Measurements from ENCODE around the gene CFAP54.

Gene CFAP54

DNA sequence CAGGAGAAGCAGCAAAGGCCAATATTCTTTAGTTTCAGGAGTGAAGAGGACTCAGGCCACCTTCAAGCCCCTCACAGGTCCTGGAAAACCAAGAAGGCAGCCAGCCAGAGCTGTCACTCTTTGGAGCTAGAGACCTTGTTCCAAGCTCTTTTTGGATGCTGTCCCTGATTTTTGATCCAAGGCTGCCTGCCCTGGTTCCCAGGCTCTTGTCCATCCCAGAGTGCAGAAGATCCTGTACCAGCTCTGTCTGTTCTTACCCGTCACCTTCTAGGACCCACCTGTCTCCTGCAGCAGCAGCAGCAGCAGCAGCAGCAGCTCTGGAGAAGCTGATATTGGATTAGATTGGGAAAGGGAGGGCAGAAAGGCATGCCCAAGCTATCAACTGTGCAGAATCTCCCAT lies 260.6 kb downstream of the CFAP54 start:
- DNase-seq: no peak

DNA sequence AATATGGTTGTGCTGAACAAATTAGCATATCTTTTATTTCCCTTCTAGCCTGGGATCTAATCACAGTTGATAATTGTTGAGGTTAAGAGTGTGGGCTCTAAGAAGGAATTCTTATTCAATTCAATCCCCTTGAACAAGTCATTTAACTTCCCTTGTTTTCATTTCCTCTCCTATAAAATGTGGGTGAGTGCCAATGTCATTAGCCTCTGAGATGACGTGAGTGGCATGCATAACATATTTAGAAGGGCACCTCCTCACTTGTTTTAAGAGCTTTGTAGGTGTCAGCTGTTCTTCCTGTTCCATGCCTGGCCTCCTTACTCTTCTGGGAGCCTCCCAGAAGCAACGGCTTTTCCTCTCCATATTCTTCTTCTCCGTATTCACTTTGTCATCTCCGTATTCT lies 262.2 kb downstream of the CFAP54 start:
- no peak for DNase-seq

- DNase-seq: no peak
Measured at GRCh38 chr12:96752211-96752610, 262.8 kb downstream of the CFAP54 start.

DNA sequence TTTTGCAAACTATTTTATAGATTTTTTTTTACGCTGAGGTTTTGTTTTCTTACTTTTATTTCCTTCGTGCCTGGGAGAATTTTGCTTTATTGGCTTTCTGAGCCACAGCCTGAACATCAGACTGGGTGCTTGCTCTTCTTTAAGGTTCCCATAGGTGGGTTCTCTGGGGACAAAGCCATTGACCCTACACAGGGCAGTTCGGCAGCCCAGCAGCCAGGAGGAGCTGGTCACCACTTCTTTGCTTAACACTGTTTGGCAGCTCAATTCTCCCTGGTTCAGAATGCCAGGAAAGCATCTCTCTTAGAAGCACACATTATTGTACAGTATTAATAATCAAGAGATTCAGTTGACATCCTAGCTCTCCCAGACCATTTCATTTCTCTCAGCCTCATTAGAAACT lies 276.9 kb downstream of the CFAP54 start:
- DNase-seq: no peak

DNA sequence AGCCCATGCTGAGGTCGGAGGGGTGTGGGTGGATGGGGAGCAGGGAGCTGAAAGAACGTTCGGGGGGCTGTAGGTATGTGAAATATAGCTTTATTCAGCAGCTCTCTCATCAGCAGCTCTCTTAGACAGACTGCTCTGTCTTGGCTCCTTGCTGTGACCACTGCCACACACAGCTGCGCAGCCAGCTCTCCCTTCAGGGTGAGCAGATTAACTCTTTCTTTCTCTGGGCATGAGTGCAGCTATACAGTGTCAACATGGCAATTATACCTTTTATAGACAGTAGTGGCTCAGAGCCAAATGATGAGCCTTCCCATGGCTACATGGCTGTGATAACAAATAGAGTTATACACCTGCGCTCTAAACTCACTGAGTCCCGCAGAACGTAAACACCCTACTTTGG lies 280.0 kb downstream of the CFAP54 start:
- DNase-seq: no peak

- DNase-seq: peak in 12 of 56 donors; percentile 1 to 28 (median 6)
Measured at GRCh38 chr12:96770219-96771102, 281.1 kb downstream of the CFAP54 start.

GRCh38 chr12:96773031-96773430 lies 283.7 kb downstream of the CFAP54 start:
- no peak for DNase-seq

- no peak for DNase-seq
Measured at GRCh38 chr12:96774496-96775256, 285.3 kb downstream of the CFAP54 start.

GRCh38 chr12:96776908-96777307 lies 287.5 kb downstream of the CFAP54 start:
- no peak for DNase-seq

DNA sequence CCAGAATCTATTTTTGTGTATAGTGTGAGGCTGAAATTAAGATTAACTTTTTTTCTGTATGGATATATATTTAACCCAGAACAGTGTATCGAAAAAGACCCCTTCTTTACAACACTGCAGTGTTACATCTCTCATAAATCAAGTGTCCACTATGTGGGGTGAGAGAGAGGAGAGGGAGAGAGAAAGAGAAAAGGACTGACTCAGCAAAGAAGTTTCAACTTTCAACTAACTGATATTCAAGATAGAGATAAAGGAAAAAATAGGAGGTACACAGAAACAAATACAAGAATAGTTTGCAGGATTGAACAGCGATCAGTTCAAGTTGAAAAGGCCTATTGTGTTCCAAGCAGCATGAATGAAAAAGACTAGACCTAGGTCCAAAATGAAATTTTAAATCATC lies 291.0 kb downstream of the CFAP54 start:
- no peak for DNase-seq

DNA sequence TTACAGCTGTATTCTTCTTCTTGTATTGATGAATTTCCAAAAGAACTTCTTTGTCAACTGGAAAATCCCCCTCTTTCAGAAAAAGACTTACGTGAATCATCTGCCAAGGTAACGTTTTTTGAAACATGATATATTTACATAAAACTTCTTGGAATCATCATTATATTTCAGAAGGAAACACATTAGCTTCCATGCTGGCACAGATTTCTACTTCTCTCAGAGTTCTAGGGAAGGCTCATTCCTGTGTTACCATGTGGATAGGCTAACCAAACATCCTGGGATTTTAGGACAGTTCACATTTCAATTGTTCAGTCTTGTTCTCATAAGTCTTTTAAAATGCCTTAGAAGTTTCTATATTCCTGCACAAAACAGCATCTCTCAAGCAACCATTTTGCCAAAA lies 297.4 kb downstream of the CFAP54 start:
- no peak for DNase-seq

DNA sequence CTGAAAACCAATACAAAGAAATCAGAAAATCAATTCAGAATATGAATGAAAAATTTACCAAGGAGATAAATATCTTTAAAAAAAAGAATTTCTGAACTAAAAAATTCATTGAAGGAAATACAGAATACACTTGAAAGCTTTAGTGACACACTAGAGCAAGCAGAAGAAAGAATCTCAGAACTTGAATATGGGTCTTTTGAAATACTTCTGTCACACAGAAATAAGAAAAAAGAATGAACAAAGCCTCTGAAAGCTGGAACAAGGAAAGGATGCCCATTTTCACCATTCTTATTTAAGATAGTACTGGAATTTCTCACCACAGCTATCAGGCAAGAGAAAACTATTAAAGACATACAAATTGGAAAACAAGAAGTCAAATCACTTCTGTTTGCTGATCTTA lies 314.6 kb downstream of the CFAP54 start:
- DNase-seq: no peak

DNA sequence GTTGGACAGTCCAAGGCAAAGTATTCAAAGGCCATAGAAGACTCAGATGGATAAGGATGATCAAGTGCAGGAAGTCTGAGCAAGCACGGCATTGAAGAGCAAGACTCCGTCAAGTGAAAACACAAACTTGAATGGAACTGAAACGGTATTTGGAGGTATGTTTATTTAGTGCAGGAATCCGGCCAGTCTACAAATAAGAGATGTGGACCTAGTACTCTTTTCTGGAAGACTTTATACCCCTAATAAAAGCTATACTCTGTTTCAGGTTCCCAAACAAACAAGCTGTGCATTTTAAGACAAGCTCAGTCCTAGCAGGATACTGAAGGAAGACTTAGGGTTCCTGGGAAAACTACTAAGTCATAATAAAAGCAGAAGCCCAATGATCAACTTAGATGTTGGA lies 316.9 kb downstream of the CFAP54 start:
- DNase-seq: no peak

GRCh38 chr12:96807741-96808140 lies 318.4 kb downstream of the CFAP54 start:
- DNase-seq: no peak

GRCh38 chr12:96808587-96808986 lies 319.2 kb downstream of the CFAP54 start:
- no peak for DNase-seq

DNA sequence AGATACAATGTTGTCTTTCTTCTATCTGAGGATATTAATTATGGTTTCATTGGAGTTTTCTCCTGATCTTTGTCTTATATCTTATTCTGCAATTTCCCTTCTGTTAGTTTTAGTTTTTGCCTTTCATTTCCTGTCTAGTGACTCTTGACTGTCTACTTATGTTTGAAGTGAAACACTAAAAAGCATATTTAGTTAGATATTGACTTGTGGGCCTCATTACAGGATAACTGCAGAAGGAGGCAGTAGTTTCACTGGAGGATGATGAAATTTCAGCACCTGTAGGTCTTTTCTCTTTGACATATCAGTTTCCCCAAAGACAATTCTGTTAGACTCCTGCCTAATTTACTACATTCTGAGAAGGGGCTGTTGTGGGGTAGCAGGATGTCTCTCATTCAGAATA lies 320.1 kb downstream of the CFAP54 start:
- no peak for DNase-seq

DNA sequence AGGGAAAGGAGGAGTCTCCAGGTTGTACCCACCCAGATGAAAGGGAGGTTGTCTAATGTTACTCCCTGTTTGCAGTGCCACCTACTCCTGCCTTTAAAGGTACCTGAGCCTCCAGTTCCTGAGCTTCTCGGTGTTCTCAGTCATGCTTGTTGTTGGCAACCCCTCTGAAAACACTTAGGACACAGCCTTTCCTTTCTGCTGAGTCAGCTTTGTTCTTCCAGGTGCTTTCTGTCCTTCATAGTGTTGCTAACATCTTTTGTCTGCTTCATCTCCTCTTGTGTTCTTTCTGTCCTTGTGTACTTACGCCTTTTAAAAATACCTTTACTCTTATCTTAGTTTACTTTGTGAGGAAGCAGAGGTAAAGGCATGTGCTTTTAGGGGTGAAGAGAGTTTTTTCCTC lies 320.7 kb downstream of the CFAP54 start:
- no peak for DNase-seq

DNA sequence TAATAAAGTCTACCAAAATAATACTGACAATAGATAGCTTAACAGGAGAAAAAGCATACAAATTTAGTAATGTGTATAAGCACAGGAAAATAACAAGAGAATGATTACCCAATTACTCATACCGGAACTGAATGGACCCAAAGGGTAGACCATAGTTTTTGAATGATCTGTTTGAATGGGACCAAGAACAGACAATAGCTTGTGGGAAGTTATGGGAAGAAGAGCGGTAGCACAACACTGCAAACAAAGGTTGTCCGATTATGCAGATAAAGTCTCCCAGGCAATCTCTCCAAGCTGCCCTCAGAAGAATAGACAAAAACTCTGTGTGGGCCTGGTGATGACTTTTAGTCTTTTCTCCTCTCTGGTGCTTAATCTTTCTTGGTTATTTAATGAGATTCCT lies 321.1 kb downstream of the CFAP54 start:
- DNase-seq: no peak

DNA sequence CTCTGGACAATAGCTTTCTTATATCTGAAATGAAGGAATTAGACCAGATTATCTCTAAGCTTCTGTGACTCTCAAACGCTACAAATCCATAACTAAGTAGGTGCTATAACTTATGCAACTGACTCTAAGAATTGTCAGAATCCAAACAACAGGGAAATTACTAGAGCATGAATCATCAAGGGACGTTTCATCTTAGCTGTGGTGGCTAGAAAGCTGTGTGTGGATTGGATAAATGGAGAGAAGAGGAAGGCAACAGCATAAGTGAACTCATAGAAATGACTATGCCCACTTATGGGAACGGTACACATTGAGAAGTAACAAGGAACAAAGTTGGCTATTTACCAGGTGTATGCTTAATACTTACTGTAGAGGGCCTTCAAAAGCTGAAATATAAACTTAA lies 321.7 kb downstream of the CFAP54 start:
- no peak for DNase-seq

DNA sequence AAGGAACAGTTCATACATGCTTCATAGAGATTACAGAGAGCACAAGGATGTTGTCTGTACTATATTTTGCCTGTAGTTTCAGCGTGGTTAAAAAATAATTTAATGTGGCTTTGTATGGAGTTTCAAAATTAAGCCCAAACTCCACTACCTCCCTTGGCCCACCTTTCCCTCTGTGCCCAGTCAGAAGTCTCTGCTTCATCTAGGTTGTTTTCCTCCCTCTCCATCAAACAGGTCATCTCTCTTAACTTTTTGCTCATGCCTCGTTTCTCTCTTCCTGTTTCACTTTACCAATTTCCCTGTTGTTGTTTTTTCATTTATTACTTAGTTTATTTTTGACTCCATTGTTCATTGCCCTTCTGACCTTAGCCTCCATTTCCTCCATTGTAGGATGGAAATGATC lies 322.8 kb downstream of the CFAP54 start:
- no peak for DNase-seq

DNA sequence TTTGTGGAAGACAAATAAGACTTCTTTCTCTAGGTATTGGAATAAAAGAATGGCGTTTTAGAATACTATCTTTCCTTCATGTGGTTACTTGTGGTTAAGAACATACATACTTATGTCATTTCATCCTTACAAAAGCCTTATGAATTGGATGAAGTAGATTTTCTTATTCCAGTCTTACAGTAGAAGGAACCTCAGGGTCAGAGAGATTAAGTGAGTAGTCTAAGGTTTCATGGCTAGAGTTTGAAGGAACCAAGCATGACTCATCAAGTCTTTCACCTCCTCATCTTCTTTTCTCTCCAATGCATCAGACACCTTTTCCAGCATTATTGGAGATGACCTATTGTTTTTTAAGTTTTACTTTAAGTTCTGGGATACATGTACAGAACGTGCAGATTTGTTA lies 324.8 kb downstream of the CFAP54 start:
- DNase-seq: no peak

GRCh38 chr12:96821592-96821991 lies 332.2 kb downstream of the CFAP54 start:
- no peak for DNase-seq

DNA sequence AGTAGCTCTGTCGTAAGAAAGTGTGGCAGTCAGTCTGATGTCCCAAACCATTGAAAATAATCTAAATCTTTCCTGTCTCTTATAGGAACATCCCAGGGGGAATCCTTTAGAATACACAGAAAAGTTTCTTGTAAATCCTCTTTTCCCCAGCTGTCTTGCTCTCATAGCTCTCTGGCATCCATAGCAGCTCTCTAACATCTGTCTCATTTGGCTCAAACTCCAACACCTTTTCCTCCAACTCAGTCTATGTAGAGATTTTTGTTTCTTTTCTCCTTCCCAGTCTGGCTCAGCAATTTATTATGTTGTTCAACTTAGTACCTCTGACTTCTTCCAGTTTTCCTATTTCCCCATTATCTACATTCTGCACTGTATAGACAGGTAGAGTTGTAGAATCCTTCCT lies 333.3 kb downstream of the CFAP54 start:
- no peak for DNase-seq

All from nucleus accumbens (tissue), 56 donors.